PFSK-1 (cell line): ENCODE measurements around the gene ERC2.

Source experiments
- FOXP2 ChIP-seq: optimal IDR thresholded peaks from 2 replicates; pipeline ENCODE3; 2011; ENCODE audit warnings: borderline replicate concordance, control low read depth, inconsistent platforms; ENCODE audit not compliant: insufficient read depth; ENCODE audit errors: extremely low read length, extremely low read depth
- POLR2AphosphoS5 ChIP-seq: IDR thresholded peaks from 2 replicates; pipeline ENCODE4 v1.6.1; 2012; ENCODE audit warnings: low read depth, mild to moderate bottlenecking, control low read depth, low read length, moderate library complexity
- REST ChIP-seq, 2 experiments: IDR thresholded peaks; 2 replicates each; pipeline versions ENCODE4 v1.6.1 to v1.8.0; 2011 to 2012; ENCODE audit warnings: low read depth in 2 of 2, low read length in 2 of 2, control low read depth in 1 of 2, inconsistent platforms in 1 of 2, mild to moderate bottlenecking in 1 of 2, moderate library complexity in 1 of 2; ENCODE audit not compliant: insufficient read depth in 1 of 2
- SIN3A ChIP-seq: IDR thresholded peaks from 2 replicates; pipeline ENCODE4 v1.6.1; 2012; ENCODE audit warnings: mild to moderate bottlenecking, low read length, moderate library complexity, borderline replicate concordance; ENCODE audit not compliant: insufficient read depth
- TAF1 ChIP-seq: IDR thresholded peaks from 2 replicates; pipeline ENCODE4 v1.6.1; 2012; ENCODE audit warnings: low read length, control low read depth, borderline replicate concordance; ENCODE audit not compliant: insufficient read depth

The ERC2 gene

GRCh38 chr3:56357266-56357665 lies 111.0 kb downstream of the ERC2 start:
- TF ChIP-seq SIN3A, result no peak
- no peak for TF ChIP-seq TAF1
- TF ChIP-seq POLR2AphosphoS5, result no peak
- no peak for TF ChIP-seq FOXP2
- no peak for TF ChIP-seq REST (IDR thresholded peaks at IDR 0.05; ENCODE audit: insufficient read depth in 1 of 2, low read depth in 2 of 2, low read length in 2 of 2)

- no peak for TF ChIP-seq SIN3A
Observed at GRCh38 chr3:56356808-56357207, 111.5 kb downstream of the ERC2 start.

GRCh38 chr3:56355570-56356185 lies 112.6 kb downstream of the ERC2 start:
- TF ChIP-seq TAF1 (no peak), REST (IDR thresholded peaks at IDR 0.05; ENCODE audit: insufficient read depth in 1 of 2, low read depth in 2 of 2, low read length in 2 of 2) (no peak), FOXP2 (no peak), POLR2AphosphoS5 (no peak), SIN3A (no peak)

GRCh38 chr3:56351537-56351936 lies 116.7 kb downstream of the ERC2 start:
- no peak for TF ChIP-seq SIN3A
- no peak for TF ChIP-seq TAF1
- TF ChIP-seq FOXP2, result no peak
- no peak for TF ChIP-seq REST (IDR thresholded peaks at IDR 0.05; ENCODE audit: insufficient read depth in 1 of 2, low read depth in 2 of 2, low read length in 2 of 2)
- TF ChIP-seq POLR2AphosphoS5, result no peak

GRCh38 chr3:56347219-56347871 lies 120.9 kb downstream of the ERC2 start:
- TF ChIP-seq REST (IDR thresholded peaks at IDR 0.05; ENCODE audit: insufficient read depth in 1 of 2, low read depth in 2 of 2, low read length in 2 of 2) (no peak), TAF1 (no peak), FOXP2 (no peak), POLR2AphosphoS5 (no peak)
